Calu3 (cell line): ENCODE data around the gene GAA. TPM values are rescaled to one million over a fixed set of nuclear protein-coding genes. Genes with fewer than 3 reads are reported as not detected.

Experiments
- BruUV-seq: library from RNA; stranded (reverse); fragments of 400-500 nt; replicated peaks from 2 replicates; lab custom pipeline; 2021; lab: Mats Ljungman, UMichigan
- CTCF ChIA-PET: fragments of 300-600 bp; sonication (Branson Sonifier 250); formaldehyde crosslinking; loops from one replicate; lab custom pipeline; 2022; ENCODE audit warnings: antibody characterized with exemption; lab: Charles Lee
- DNase-seq: peaks from one replicate; pipeline ENCODE4 v3.0.0; 2022
- H3K27ac Mint-ChIP-seq: one replicate; pipeline ENCODE4 v1.8.0; 2022; ENCODE audit warnings: mixed read lengths; ENCODE audit not compliant: unreplicated experiment
- H3K27me3 Mint-ChIP-seq: one replicate; pipeline ENCODE4 v1.8.0; 2022; ENCODE audit warnings: mixed read lengths; ENCODE audit not compliant: unreplicated experiment
- H3K36me3 Mint-ChIP-seq: one replicate; pipeline ENCODE4 v1.8.0; 2022; ENCODE audit warnings: mild to moderate bottlenecking, moderate library complexity, mixed read lengths; ENCODE audit not compliant: insufficient read depth, unreplicated experiment
- H3K4me1 Mint-ChIP-seq: one replicate; pipeline ENCODE4 v1.8.0; 2022; ENCODE audit warnings: mild to moderate bottlenecking, low read depth, mixed read lengths; ENCODE audit not compliant: unreplicated experiment
- H3K4me3 Mint-ChIP-seq: one replicate; pipeline ENCODE4 v1.8.0; 2022; ENCODE audit warnings: mild to moderate bottlenecking, low read depth, moderate library complexity, mixed read lengths; ENCODE audit not compliant: unreplicated experiment
- H3K9me3 Mint-ChIP-seq: one replicate; pipeline ENCODE4 v1.8.0; 2022; ENCODE audit warnings: low read depth, mixed read lengths; ENCODE audit not compliant: unreplicated experiment
- CTCF ChIP-seq: fragments of 200-600 bp; IDR thresholded peaks from one replicate; pipeline ENCODE4 v1.8.0; 2022; ENCODE audit warnings: antibody characterized with exemption; ENCODE audit not compliant: unreplicated experiment
- intact Hi-C: fragments of 100-400 bp; cut with micrococcal nuclease; formaldehyde crosslinking; loops from one replicate; pipeline ENCODE4 v1.10.0; 2022; ENCODE audit not compliant: unreplicated experiment
- total RNA-seq: library from RNA; stranded (reverse); gene quantifications from 2 replicates; pipeline ENCODE4 v1.2.3, GENCODE V29; 2022

The GAA gene
- total RNA-seq, 1 experiment from 2014 or later = 73.1 TPM

- no peak for DNase-seq
- BruUV-seq = no TSS peak
- peaks cover 22% of the 10 kb centered on the region for H3K4me1 Mint-ChIP-seq
- intact Hi-C loops = no loop called here
- TF ChIP-seq CTCF = no peak
- H3K36me3 Mint-ChIP-seq = no peaks in the 10 kb centered on the region
- CTCF ChIA-PET = no interaction called here
- no peak overlapping the region for H3K4me3 Mint-ChIP-seq
- no peaks in the 10 kb centered on the region for H3K9me3 Mint-ChIP-seq
- H3K27me3 Mint-ChIP-seq = no peaks in the 10 kb centered on the region
- H3K27ac Mint-ChIP-seq = no peak overlapping the region
Observed at GRCh38 chr17:80058311-80058955, 42.9 kb upstream of the GAA start.

GRCh38 chr17:80060644-80061043 is 40.7 kb upstream of the GAA start:
- Mint-ChIP-seq H3K36me3 (peaks cover 9% of the 10 kb centered on the region), H3K4me3 (no peak overlapping the region), H3K27me3 (no peaks in the 10 kb centered on the region), H3K27ac (peak overlapping the region; percentile 54), H3K4me1 (peaks cover 35% of the 10 kb centered on the region), H3K9me3 (no peaks in the 10 kb centered on the region)
- intact Hi-C loops = no loop called here
- CTCF ChIA-PET = interaction anchor here (0.8 kb wide), 1 partner anchor 52 kb away, joined by 5 read pairs; no protein-coding TSS in a partner anchor
- no peak for DNase-seq
- no TSS peak for BruUV-seq
- TF ChIP-seq CTCF = no peak

GRCh38 chr17:80061421-80061820 is 40.0 kb upstream of the GAA start:
- CTCF ChIA-PET = no interaction called here
- no peak overlapping the region for H3K27ac Mint-ChIP-seq
- DNase-seq = no peak
- no peak for TF ChIP-seq CTCF
- no peak overlapping the region for H3K4me3 Mint-ChIP-seq
- peaks cover 35% of the 10 kb centered on the region for H3K4me1 Mint-ChIP-seq
- no peaks in the 10 kb centered on the region for H3K9me3 Mint-ChIP-seq
- H3K27me3 Mint-ChIP-seq = no peaks in the 10 kb centered on the region
- BruUV-seq = no TSS peak
- peaks cover 9% of the 10 kb centered on the region for H3K36me3 Mint-ChIP-seq
- intact Hi-C loops = no loop called here

GRCh38 chr17:80063830-80064585 is 37.4 kb upstream of the GAA start:
- H3K4me1 Mint-ChIP-seq = peaks cover 42% of the 10 kb centered on the region
- peak overlapping the region; percentile 67 for H3K27ac Mint-ChIP-seq
- DNase-seq = peak; percentile 68
- peaks cover 11% of the 10 kb centered on the region for H3K36me3 Mint-ChIP-seq
- no peaks in the 10 kb centered on the region for H3K9me3 Mint-ChIP-seq
- no peaks in the 10 kb centered on the region for H3K27me3 Mint-ChIP-seq
- intact Hi-C loops = no loop called here
- CTCF ChIA-PET = interaction anchor here (0.8 kb wide), 1 partner anchor 60 kb away, joined by 4 read pairs; no protein-coding TSS in a partner anchor
- H3K4me3 Mint-ChIP-seq = no peak overlapping the region
- BruUV-seq = no TSS peak
- no peak for TF ChIP-seq CTCF
